Stimulated activated CD4-positive, alpha-beta T cell treated with anti-CD3 and anti-CD28 coated beads, Interleukin-12 subunit alpha, Interleukin-12 subunit beta, amount 100 ng/mL, for 48 hours (primary cell): ENCODE results near the gene NR6A1.

Experiments
- DNase-seq, 3 donors: peaks; one replicate each; pipeline ENCODE4 v3.0.0-alpha.2; 2020; ENCODE audit warnings: low read depth in 2 of 3, low spot score in 1 of 3

Gene NR6A1

DNA sequence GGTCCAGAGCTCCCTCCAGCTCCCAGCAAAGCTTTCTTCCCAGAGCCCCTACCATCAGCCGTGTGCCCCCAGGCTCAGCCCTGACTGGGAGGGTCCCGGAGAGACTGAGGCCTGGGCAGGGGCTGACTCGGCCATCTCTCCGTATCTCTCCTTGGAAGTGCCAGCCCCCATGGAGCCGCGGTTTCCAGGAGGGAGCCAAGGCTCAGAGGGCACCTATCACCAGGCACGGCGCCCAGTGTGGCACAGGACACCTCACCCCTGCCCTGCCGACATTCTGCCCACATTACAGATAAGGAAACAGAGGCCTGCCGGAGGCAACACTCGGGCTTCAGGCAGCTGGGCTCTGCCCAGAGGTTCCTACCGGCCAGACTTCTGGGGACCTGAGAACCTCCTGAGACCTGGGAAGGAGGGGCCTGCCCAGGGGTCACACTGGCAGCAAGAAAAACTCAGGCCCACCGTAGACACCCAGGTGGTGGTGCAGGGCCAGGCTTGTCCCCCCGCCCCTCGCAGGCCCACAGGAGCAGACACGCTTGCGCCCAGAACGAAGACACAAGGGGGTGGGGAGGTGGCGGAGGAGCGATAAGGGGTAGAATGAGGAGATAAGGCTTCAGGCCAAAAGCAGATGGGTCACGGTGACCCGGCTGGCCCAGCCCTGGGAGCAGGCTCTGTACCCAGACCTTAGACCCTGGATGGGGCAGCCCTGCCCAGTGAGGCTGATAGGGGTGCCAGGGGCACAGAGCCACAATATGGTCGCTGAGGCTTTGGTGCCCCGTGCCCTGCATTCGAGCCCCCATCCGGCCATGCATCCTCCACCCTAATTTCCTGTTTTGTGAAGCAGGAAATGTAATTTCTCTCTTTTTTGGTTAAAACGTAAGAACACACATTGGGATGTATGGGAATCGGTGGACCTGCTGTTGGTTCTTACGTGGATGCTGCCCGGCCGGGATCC lies 275.7 kb downstream of the NR6A1 start:
- no peak for DNase-seq

DNA sequence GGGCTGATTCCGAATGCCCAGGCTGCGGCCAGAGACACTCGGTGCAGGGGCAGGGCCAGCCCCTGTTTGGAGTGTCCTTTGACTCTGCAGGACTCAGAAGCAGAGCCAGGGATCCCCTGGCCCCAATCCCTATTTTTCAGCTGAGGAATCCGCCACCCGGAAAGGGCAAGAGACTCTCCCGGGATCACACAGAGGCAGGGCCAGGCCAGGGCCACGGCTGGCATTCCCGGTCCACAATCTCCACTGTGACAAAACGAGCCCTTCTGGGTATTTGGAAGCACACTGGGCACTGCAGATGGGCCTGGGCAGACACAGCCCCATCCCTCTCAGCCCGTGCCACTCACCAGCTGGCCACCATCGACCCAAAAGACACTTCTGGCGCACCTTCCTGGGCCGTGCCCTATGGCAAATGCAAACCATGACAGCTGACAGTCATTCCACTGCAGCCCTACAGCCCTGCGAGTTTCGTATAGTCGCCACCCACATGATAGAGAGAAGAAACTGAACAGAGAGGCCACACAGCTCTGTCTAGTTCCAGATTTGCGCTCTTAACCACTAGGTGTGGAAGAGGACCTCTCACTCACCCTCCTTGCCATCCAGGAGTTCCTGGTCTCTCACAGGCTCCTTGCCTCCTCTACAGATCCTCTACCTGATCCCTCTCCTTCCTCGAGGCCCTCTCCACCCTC lies 277.2 kb downstream of the NR6A1 start:
- no peak for DNase-seq

DNA sequence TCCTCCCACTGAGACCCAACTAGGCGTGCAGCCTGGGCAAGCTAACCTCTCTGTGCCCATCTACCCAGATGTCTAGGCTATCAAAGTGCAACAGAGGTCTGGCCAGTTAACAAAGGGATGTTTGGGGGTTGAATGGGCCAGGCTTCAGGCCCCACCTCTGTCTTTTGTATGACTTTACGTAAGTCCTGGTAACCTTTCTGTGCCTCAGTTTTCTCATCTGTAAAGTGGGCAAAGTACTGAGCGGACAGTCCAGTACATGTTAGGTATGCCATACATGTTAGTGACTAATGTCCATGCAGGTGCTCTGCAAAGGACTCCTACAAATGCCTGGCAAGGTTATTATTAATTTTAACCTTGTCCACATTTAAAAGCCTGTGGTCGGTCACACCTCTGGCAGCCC lies 277.9 kb downstream of the NR6A1 start:
- no peak for DNase-seq

DNA sequence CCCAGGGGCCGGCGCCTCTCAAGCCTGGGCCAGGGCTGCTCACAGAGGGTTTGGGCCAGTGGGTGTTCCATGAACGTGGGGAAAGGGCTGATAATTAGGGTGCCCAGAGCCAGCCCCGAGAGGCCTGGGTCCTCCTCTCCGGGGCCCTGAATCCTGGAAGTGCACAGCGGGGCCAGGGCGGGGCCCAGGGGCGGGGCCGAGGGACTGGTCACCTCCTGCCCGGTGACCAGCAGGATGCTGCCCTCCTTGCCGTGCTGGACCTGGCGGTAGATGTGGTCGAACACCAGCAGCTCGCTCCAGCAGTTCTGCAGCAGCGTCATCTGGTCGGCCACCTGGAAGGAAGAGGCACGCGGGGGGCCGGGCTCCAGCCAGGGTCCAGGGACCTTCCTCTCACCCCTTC lies 278.3 kb downstream of the NR6A1 start:
- no peak for DNase-seq

DNA sequence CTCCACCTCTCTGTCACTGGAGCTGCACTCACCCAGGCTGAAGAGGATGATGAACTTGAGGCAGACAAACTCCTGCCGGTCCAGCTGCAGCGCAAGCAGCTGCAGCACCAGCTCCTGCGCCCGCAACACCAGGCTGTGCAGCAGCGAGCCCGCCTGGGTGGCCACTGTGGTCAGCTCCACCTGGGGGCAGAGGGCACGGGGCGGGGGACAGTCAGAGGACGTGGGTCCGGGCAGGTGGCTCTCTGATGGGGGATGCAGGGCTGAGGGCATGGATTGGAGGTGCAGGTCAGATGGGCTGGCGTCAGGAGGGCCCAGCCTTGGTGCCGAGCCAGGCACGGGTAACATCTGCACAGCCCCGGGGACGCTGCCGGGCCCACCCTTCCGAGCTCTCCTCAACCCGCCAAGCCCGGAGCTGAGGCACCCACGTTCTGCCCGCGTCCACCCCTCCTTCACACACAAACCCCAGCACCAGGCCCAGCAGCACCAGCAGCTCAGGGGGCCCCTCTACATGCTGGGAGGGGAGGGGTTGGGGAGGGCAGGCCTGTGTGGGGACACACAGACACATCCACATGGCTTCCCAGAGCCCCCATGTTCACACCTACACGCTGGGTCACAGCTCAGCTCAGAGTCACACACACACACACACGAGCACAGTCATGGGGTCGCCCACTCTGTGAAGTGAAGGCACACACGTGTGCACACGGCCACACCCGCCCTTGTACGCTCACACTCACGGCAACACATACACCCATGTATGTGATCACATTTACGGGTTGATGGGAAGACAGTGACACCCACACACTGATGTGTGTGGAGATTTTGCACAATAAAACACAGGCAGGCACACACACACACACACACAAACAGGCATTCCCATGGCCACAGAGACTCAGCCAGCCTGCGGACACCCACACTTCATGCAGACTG lies 279.8 kb downstream of the NR6A1 start:
- no peak for DNase-seq

DNA sequence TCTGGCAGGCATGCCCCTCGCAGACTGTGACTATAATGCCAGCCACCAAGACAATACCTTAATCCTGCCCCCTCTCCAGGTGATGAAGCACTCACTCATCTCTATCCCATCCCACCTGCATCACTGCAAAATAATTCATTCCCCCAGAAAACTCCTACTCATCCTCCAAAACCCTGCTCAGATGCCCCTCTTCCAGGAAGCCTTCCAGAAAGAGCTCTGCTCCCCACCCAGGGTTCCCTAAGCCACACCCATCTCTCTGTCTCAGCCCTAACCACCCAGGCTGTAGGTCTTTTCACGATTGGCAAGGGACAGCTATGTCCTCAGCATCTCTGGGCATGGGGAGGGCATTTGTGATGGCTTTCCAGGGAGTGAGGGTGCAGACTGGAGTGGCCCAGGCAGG lies 281.1 kb downstream of the NR6A1 start:
- no peak for DNase-seq

DNA sequence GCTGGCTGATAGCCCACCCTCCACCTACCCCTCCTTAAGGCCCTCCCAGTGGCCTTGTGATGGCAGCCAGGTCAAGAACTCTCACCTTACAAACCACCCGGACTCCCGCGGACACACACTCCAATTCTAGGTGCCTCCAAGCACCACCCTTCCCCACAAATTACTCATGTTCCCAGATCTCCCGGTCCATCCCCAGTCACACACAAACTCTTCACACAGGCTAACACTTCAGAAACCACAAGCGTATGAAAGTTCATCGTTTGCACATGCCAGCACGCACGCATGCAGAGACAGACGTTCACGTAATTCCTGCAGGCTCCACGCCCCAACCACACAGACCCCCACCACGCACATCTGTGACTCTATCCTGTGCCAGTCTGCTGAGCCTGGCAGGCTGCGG lies 281.9 kb downstream of the NR6A1 start:
- DNase-seq = no peak

DNA sequence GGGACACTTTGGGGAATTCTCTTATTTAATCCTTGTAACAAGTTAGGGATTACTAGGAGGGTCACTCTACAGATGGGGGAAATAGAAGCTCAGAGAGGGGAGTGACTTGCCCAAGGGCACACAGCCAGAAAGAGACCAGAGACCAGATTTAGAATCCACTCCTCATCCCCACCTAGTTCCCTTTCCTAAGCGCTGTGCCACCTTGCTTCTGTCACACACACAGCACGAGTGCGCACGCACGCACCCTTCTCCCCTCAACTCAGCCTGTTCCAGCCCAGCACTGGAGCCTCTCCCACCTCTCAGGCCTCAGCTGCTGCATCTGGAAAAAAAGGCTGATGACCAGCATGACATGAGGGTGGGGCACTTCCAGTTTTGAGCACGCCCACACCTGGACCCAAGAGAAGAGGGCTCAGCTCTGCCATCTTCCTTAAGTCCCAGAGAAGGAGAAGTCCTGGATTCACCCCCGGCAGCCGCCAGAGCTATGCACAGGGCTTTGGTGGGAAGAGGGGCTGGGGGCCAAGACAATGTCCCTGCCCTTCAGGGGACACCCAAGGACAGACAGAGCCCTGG lies 282.4 kb downstream of the NR6A1 start:
- no peak for DNase-seq

DNA sequence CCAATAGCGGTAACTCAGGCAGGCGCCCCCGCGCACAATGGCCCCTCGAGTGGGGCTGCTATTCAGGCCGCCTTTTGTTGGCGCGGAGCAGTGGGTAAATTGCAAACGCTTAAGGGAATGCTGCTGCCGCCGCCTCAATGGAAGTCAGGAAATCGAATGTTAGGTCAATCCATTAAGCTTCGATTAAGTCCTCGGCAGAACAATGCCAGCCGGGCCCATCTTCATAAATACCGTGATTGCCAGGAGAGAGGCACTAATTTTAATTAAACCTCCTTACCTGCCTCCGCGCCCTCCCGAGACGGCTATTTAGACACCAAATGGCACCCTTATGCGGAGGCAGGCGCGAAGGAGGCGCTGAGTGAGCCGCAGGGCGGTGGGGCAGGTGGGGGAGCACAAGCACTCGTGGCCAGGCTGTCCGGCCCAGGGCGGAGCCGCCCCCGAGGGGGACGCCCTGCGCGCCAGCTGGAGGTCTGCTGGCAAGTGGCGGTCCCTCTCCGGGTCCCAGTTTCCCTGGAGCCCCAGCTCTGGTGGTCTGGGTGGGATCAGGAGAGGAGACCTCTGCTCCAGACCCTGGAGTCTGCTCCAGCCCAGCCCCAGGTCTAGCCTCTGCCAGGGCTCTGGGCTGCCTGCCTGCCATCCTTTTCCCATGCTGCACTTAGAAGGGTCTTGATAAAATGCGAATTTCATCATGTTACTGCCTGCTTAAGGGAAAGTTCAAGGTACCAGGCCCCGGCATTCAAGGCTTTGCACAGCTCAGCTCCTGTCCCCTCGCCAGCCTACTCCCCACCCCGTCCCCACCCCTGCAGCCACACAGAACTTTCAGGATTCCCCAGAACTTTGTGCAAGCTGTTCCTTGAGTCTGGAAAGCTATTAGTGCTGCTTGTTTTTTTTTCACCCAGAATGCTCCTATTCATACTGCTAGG lies 283.6 kb downstream of the NR6A1 start:
- DNase-seq = no peak

DNA sequence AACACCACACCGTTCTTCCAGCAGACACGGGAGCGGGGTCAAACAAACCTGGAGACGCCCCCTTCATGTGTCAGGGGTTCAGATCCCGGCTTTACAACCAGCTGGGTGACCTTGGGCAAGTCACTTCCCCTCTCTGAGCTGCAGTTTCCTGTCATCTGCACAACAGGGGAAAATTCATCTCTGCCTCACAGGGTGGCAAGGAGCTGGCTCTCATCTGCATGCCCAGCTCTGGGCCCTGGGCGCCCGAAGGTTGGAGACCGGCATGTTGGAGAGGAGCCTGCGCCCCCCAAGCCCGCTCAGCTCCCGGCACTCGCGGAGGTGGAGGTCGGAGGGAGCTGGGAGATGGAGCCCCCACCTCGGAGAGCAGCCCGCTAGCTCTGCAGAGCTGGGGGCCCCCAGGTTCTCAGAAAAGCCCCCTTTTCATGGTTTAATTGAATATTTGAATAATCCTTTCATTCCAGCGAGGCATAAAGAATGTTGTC lies 284.3 kb downstream of the NR6A1 start:
- DNase-seq = no peak

DNA sequence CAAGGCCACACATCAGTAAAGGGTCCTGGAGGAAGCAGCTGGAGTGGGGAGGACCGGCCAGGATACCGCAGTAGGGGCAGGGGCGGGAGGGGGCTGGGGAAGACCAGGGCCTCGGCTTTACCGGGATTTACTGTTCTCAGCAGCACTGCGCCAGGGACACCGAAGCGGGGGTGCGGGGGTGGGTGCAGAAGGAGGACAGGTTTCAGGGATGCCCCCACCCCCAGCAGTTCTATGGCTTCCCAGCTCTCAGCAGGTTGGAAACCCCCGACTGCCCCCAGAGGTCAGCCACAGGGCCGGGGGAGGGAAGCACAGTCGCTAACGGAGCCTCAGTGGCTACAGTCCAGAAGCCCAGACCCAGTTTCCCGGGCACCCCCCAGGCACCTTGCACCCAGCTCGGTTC lies 285.2 kb downstream of the NR6A1 start:
- DNase-seq = no peak

DNA sequence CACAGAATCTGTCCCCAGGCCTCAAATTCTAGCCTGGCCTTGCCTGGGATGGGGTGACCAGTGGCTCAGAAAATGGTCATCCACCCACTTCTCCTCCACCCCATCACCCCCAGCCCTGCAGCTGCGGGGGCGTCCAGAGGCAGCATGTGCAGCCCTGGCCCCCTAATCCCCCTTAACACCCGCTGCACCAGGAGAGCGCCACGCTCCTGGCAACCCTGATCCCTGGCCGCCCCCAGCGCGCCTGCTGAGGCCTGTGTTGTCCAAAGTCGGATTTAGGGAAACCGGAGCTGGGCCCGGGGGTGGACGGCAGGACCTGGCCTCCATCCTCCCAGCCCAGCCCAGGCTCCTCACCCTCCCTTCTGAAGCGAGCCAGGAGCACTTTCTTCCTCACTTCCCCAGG lies 285.9 kb downstream of the NR6A1 start:
- DNase-seq = no peak

DNA sequence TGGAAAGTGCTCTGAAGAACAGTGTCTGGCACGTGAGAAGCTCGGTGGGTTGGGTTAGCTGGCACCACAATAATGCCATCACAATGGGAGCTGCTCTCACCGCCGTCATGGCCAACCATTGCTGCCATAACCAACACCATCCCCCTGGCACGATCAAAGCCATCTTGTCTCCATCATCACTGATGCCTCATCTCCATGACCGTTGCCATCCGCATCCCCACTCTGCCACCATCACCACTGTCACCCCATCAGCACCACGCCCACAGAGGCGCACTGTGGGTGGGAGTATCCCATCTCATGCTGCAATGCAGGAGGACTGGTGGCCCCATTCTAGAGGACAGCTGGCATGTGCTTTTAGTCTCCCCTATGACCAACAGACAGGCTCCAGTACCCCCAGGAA lies 287.6 kb downstream of the NR6A1 start:
- DNase-seq = no peak

DNA sequence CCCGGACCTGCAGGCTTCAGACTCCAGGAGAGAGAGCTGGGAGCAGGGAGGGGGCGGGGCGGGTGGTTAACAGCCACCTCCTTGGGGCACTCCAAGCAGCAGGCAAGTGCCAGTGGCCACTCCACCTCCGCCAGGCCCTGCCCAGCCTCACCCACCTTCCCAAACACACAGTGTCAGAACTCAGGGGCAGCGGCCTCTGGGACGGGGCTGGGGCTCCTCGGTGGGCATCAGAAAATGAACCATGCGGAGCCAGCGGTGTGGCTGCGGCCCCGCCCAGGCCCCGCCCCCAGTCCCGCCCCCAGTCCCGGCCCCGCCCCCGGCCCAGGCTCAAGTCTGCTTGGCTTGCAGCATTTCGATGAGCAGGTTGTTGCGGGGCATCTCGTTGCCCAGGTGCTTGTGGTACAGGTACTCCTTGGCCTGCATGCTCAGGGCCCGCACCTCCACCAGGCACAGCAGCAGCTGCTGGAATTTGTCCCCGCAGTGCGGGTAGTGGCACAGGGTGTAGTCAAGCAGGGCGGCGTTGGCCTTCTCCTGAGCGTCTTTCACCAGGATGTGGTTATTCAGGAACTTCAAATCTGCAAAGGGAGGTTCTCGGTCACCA lies 288.6 kb downstream of the NR6A1 start:
- DNase-seq = no peak

DNA sequence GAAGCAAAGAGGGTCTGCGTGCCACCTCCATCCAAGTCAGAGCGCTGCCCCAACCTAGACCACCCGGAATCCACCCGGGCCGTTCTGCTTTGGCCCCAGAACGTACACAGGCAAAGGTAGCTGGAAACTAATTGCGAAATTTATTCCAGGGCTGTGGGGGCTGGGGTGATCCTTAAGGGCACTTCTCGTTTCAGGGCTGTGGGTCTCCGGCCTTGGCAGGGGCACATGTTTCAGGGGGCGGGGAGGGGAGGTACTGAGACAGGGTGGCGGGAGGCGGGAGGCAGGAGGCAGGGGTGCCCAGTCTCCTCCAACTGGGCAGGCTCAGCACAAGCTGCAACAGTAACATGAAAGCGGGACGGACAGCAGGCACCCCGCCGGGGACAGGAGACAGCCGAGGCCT lies 290.0 kb downstream of the NR6A1 start:
- no peak for DNase-seq

DNA sequence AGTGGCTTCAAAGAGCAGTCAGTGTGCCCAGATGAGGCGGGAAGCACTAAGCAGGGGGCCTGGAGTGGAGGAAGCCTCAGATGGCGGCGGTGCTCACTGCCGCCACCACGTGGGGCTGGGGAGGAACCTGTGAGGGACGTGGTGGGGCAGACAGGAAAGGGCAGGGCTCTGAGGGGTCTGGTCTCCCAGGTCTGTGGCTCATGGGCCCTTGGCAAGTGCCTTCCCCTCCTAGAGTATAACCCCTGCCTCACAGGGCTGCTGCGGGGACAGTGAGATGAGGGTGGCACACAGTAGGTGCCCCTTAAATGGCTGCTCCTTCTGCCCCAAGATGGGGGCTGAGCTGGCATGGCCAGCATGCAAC lies 290.5 kb downstream of the NR6A1 start:
- DNase-seq = no peak

DNA sequence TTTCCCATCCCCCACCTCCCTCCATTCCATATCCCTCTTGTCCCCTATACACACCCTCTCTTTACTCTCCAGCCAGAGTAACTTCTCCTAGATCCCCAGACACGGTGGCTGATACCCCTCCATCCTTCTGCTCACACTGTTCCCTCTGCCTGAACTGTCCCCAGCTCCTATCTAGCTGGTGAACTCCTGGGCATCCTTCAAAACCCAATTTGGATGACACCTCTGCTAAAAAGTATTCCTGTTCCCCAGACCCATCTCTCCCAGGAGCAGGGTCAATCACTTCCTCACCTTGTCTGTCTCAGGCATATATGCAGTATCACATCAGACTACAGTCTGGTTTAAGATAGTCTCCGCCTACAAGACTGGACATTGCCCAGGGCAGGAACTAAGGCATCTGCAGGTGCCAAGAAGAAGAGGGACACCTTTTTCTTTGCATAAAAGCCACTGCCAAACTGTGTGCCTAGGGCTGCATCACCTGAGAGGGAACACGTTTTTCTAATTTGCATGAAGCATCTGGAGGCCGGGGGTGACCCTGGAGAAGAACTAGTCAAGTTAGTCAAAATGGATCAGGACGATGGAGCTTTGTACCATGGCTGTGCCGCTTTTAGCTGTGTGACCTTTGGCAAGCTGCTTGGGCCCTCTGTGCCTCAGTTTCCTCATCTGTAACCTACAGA lies 291.0 kb downstream of the NR6A1 start:
- DNase-seq = no peak

DNA sequence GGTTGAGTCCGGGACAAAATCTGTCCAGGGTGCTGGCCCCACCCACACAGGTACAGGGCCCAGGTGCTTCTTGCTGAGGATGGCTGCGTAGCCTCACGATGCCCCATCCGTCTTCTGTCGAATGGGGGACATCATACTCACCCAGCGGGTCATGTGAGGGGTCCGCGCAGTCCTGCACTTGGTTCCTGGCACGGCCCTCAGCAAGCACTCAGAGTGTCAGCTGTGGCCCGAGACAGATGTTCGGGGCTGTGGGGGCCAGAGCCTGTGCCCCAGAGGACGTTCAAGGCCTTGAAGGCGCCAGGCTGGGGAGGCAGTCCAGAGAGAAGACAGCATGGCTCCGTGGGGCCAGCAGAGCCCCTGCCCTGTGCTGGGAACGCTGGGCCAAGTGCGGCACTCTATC lies 291.7 kb downstream of the NR6A1 start:
- no peak for DNase-seq

DNA sequence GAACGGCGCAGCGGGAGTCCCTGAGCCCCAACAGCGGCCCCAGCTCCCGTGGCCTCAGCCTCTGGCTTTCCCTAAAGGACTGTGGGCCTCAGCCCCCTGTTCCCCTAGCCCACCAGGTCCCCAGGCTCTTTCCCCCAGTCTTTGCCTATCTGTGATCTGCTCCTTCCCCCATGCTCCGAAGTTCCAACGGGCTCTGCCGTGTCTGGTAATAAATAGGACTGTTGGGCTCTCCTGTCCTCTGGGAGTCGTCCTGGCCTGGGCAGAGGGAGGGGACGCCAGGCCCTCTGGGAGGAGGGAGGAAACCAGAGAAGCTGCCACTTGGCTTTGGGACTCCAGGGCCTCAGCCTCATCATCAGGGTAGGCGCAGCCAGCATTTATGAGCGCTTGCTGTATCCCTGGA lies 292.8 kb downstream of the NR6A1 start:
- no peak for DNase-seq
